Stimulated activated CD4-positive, alpha-beta T cell treated with anti-CD3 and anti-CD28 coated beads, Interleukin-1b, Interleukin-23, amount 100 ng/mL, for 1 hour (primary cell): ENCODE results near the gene MAGEB10.
"Not testable (repeated sequence)": the region's sequence is repeated elsewhere in the genome, so short reads cannot be mapped to it uniquely, and the experiment has no call there.

Experiments used
- DNase-seq, 2 donors: peaks; one replicate each; pipeline ENCODE4 v3.0.0-alpha.2; 2020; ENCODE audit warnings: low read depth in 2 of 2

MAGEB10 gene

GRCh38 chrX:27807690-27808089 lies at the start of gene MAGEB10:
TSS of gene MAGEB10 (plus strand) at chrX:27807990. CDS start at chrX:27821307, 13,317 bp downstream.
- DNase-seq: no peak

GRCh38 chrX:27765718-27766117 lies 42.1 kb upstream of the MAGEB10 start:
- no peak for DNase-seq

- no peak for DNase-seq
Measured at GRCh38 chrX:27767387-27767786, 40.4 kb upstream of the MAGEB10 start.

GRCh38 chrX:27775984-27776383 lies 31.8 kb upstream of the MAGEB10 start:
- no peak for DNase-seq

GRCh38 chrX:27796640-27797257 lies 11.0 kb upstream of the MAGEB10 start:
- no peak for DNase-seq

- DNase-seq: no peak
Measured at GRCh38 chrX:27797575-27797974, 10.2 kb upstream of the MAGEB10 start.

- no peak for DNase-seq
Measured at GRCh38 chrX:27808226-27808625, 436 bp downstream of the MAGEB10 start.

- not testable (repeated sequence) for DNase-seq
Measured at GRCh38 chrX:27808991-27809859, 1.4 kb downstream of the MAGEB10 start.

GRCh38 chrX:27815209-27815608 lies 7.4 kb downstream of the MAGEB10 start:
- no peak for DNase-seq

- DNase-seq: no peak
Measured at GRCh38 chrX:27823812-27824211, 16.0 kb downstream of the MAGEB10 start.

GRCh38 chrX:27838185-27838584 lies 30.4 kb downstream of the MAGEB10 start:
- no peak for DNase-seq

- DNase-seq: no peak
Measured at GRCh38 chrX:27840881-27841280, 33.1 kb downstream of the MAGEB10 start.

- DNase-seq: no peak
Measured at GRCh38 chrX:27842859-27843258, 35.1 kb downstream of the MAGEB10 start.

GRCh38 chrX:27860337-27860736 lies 52.5 kb downstream of the MAGEB10 start:
- DNase-seq: no peak

- no peak for DNase-seq
Measured at GRCh38 chrX:27863809-27864208, 56.0 kb downstream of the MAGEB10 start.
